GM12891 (cell line): ENCODE data around the gene RPUSD1.

Experiments
- POLR2A ChIP-seq: IDR thresholded peaks from 2 replicates; pipeline ENCODE4 v1.6.1; 2011; ENCODE audit warnings: low read depth, low read length, control low read depth
- POLR2AphosphoS5 ChIP-seq: IDR thresholded peaks from 2 replicates; pipeline ENCODE4 v1.6.1; 2011; ENCODE audit warnings: low read depth, low read length, control low read depth
- POU2F2 ChIP-seq: IDR thresholded peaks from 2 replicates; pipeline ENCODE4 v1.6.1; 2011; ENCODE audit warnings: low read depth, mild to moderate bottlenecking, control low read depth, low read length, moderate library complexity
- TAF1 ChIP-seq: IDR thresholded peaks from 2 replicates; pipeline ENCODE4 v1.6.1; 2011; ENCODE audit warnings: low read depth, low read length, control low read depth

GRCh38 chr16:783404-784161 is 4.6 kb downstream of the RPUSD1 start:
- TF ChIP-seq POLR2A: no peak
- TF ChIP-seq POLR2AphosphoS5: no peak
- no peak for TF ChIP-seq TAF1
- no peak for TF ChIP-seq POU2F2
